ENCODE measurements around the gene MB21D2.

DNA sequence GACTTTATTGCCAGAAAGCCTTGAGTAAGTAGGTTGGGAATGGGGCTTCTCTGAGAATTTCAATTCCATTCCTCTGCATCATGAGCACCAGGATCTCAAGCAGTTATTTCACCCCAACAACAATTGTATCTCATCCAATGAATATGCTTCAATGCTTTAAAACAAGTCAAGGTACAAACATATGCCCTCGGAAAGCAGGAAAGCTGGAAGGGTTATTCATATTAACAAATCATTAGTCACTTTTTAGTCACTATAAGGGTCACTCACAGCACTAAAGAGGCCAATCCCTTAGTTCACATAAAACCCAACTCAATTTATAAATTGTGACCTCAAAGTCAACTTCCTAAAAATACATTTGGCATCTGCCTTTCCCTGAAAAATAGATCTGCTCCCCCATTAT lies 16.2 kb downstream of the MB21D2 start:
- no peak for TF ChIP-seq EZH2 (IDR thresholded peaks at IDR 0.05; ENCODE audit: low read length)
- TF ChIP-seq, protein P1, sequence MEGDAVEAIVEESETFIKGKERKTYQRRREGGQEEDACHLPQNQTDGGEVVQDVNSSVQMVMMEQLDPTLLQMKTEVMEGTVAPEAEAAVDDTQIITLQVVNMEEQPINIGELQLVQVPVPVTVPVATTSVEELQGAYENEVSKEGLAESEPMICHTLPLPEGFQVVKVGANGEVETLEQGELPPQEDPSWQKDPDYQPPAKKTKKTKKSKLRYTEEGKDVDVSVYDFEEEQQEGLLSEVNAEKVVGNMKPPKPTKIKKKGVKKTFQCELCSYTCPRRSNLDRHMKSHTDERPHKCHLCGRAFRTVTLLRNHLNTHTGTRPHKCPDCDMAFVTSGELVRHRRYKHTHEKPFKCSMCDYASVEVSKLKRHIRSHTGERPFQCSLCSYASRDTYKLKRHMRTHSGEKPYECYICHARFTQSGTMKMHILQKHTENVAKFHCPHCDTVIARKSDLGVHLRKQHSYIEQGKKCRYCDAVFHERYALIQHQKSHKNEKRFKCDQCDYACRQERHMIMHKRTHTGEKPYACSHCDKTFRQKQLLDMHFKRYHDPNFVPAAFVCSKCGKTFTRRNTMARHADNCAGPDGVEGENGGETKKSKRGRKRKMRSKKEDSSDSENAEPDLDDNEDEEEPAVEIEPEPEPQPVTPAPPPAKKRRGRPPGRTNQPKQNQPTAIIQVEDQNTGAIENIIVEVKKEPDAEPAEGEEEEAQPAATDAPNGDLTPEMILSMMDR (optimal IDR thresholded peaks at IDR 0.05 in 1 of 3, IDR thresholded peaks at IDR 0.05 in 1 of 3, conservative IDR thresholded peaks at IDR 0.05 in 1 of 3; ENCODE audit: extremely low read depth in 1 of 3, insufficient read depth in 2 of 3, low read length in 3 of 3), result no peak
